DOHH2 (cell line): ENCODE data around the gene PPARD.

Experiments used
- H3F3A ChIP-seq: fragments of 200-600 bp; sonication (generic), shearing (Covaris generic); 2 replicates; pipeline ENCODE4 v1.6.0; 2016; ENCODE audit warnings: antibody characterized with exemption, mild to moderate bottlenecking; ENCODE audit not compliant: control insufficient read depth, insufficient read depth
- H3K27ac ChIP-seq: fragments of 200-600 bp; sonication (generic); 2 replicates; pipeline ENCODE4 v1.5.1; 2014; ENCODE audit warnings: low read depth, mild to moderate bottlenecking, low read length, moderate library complexity
- H3K27me3 ChIP-seq: fragments of 200-600 bp; sonication (generic); 2 replicates; pipeline ENCODE4 v1.6.1; 2014; ENCODE audit warnings: mild to moderate bottlenecking, low read length, mixed read lengths; ENCODE audit not compliant: control insufficient read depth
- H3K36me3 ChIP-seq: fragments of 200-600 bp; sonication (generic); 2 replicates; pipeline ENCODE4 v1.6.1; 2014; ENCODE audit warnings: mild to moderate bottlenecking, low read length, moderate library complexity, mixed read lengths; ENCODE audit not compliant: control insufficient read depth
- H3K4me1 ChIP-seq: fragments of 200-600 bp; sonication (generic); 2 replicates; pipeline ENCODE4 v1.6.1; 2014; ENCODE audit warnings: mild to moderate bottlenecking, low read length, mixed read lengths; ENCODE audit not compliant: control insufficient read depth
- H3K4me2 ChIP-seq: fragments of 200-600 bp; sonication (generic); 2 replicates; pipeline ENCODE4 v1.6.0; 2014; ENCODE audit warnings: mild to moderate bottlenecking, low read length, moderate library complexity
- H3K4me3 ChIP-seq: fragments of 200-600 bp; sonication (generic); 2 replicates; pipeline ENCODE4 v1.5.1; 2014; ENCODE audit warnings: mild to moderate bottlenecking, low read length, mixed read lengths
- H3K79me2 ChIP-seq: fragments of 200-600 bp; sonication (generic); 2 replicates; pipeline ENCODE4 v1.6.1; 2014; ENCODE audit warnings: mild to moderate bottlenecking, low read length, mixed read lengths; ENCODE audit not compliant: control insufficient read depth
- H3K9me2 ChIP-seq: fragments of 200-600 bp; sonication (generic); replicated peaks from 2 replicates; pipeline ENCODE4 v1.6.1; 2014; ENCODE audit warnings: mild to moderate bottlenecking, low read length, mixed read lengths; ENCODE audit not compliant: control insufficient read depth
- H3K9me3 ChIP-seq: fragments of 200-600 bp; sonication (generic); 2 replicates; pipeline ENCODE4 v1.6.1; 2014; ENCODE audit warnings: antibody characterized with exemption, low read length, mixed read lengths; ENCODE audit not compliant: control insufficient read depth, insufficient read depth
- H4K20me1 ChIP-seq: fragments of 200-600 bp; sonication (generic); 2 replicates; pipeline ENCODE4 v1.6.0; 2014; ENCODE audit warnings: low read depth, mild to moderate bottlenecking, antibody characterized with exemption, low read length, moderate library complexity; ENCODE audit not compliant: control insufficient read depth, insufficient read depth
- CTCF ChIP-seq: fragments of 200-600 bp; sonication (generic); IDR thresholded peaks from one replicate; pipeline ENCODE4 v1.5.1; 2014; ENCODE audit warnings: antibody characterized with exemption, mild to moderate bottlenecking, low read depth, low read length; ENCODE audit not compliant: poor library complexity, severe bottlenecking
- EZH2phosphoT487 ChIP-seq: fragments of 200-600 bp; sonication (generic); IDR thresholded peaks from 2 replicates; pipeline ENCODE4 v1.6.1; 2017; ENCODE audit warnings: borderline replicate concordance, mild to moderate bottlenecking, antibody characterized with exemption, low read length, moderate library complexity, mixed read lengths

The PPARD gene

GRCh38 chr6:35370785-35371493, 28.6 kb downstream of the PPARD start:
- peak overlapping the region; percentile 71 for H3K4me2 ChIP-seq
- peaks cover 21% of the 10 kb centered on the region for H3K79me2 ChIP-seq

GRCh38 chr6:35371494-35372262, 29.3 kb downstream of the PPARD start:
- peaks cover 12% of the 10 kb centered on the region for H3F3A ChIP-seq
- no peaks in the 10 kb centered on the region for H3K36me3 ChIP-seq
- H3K27ac ChIP-seq = peak overlapping the region; percentile 46
- H3K9me2 ChIP-seq = no peaks in the 10 kb centered on the region
- TF ChIP-seq CTCF = no peak
- TF ChIP-seq EZH2phosphoT487 = no peak
- H3K4me2 ChIP-seq = peak overlapping the region; percentile 71
- peaks cover 23% of the 10 kb centered on the region for H3K79me2 ChIP-seq
- peak overlapping the region; percentile 55 for H3K4me3 ChIP-seq
- no peaks in the 10 kb centered on the region for H4K20me1 ChIP-seq
- no peaks in the 10 kb centered on the region for H3K9me3 ChIP-seq
- H3K27me3 ChIP-seq = no peaks in the 10 kb centered on the region
- H3K4me1 ChIP-seq = peaks cover 40% of the 10 kb centered on the region

More at GRCh38 chr6:35370785-35371493, 28.6 kb downstream of the PPARD start:
- Histone ChIP-seq H4K20me1 (no peaks in the 10 kb centered on the region), H3K4me3 (peak overlapping the region; percentile 55), H3K4me1 (peaks cover 40% of the 10 kb centered on the region), H3K9me3 (no peaks in the 10 kb centered on the region), H3F3A (peaks cover 10% of the 10 kb centered on the region), H3K9me2 (no peaks in the 10 kb centered on the region), H3K27me3 (no peaks in the 10 kb centered on the region), H3K27ac (peak overlapping the region; percentile 46), H3K36me3 (no peaks in the 10 kb centered on the region)
- TF ChIP-seq EZH2phosphoT487 (no peak), CTCF (no peak)

- TF ChIP-seq CTCF (no peak), EZH2phosphoT487 (no peak)
- peaks cover 23% of the 10 kb centered on the region for H3K79me2 ChIP-seq
- peaks cover 12% of the 10 kb centered on the region for H3F3A ChIP-seq
- no peak overlapping the region for H3K4me2 ChIP-seq
- H3K4me3 ChIP-seq = no peak overlapping the region
- no peaks in the 10 kb centered on the region for H3K27me3 ChIP-seq
- peaks cover 48% of the 10 kb centered on the region for H3K4me1 ChIP-seq
- no peaks in the 10 kb centered on the region for H3K36me3 ChIP-seq
- no peaks in the 10 kb centered on the region for H3K9me3 ChIP-seq
- no peak overlapping the region for H3K27ac ChIP-seq
- no peaks in the 10 kb centered on the region for H3K9me2 ChIP-seq
- no peaks in the 10 kb centered on the region for H4K20me1 ChIP-seq
Measured at GRCh38 chr6:35372633-35373032, 30.3 kb downstream of the PPARD start.
